Measurements from ENCODE around the gene KCNG2. TPM values are rescaled to one million over a fixed set of nuclear protein-coding genes. Genes with fewer than 3 reads are reported as not detected.

The KCNG2 gene
- total RNA-seq, 1 donor from 2014 or later: not detected

GRCh38 chr18:79847606-79848293 lies 50.0 kb downstream of the KCNG2 start:
- ATAC-seq (no peak), DNase-seq (no peak)
- intact Hi-C loops (cut with micrococcal nuclease): no loop called here

- DNase-seq: no peak
- intact Hi-C loops (cut with micrococcal nuclease): no loop called here
- no peak for ATAC-seq
These were observed 50.5 kb downstream of the KCNG2 start for GRCh38 chr18:79848294-79848578.

- intact Hi-C loops (cut with micrococcal nuclease): no loop called here
- ATAC-seq (no peak), DNase-seq (no peak)
These were observed 51.0 kb downstream of the KCNG2 start for GRCh38 chr18:79848579-79849327.

- ATAC-seq (no peak), DNase-seq (no peak)
- intact Hi-C loops (cut with micrococcal nuclease): no loop called here
These were observed 51.8 kb downstream of the KCNG2 start for GRCh38 chr18:79849328-79850207.

GRCh38 chr18:79850731-79851130 lies 53.0 kb downstream of the KCNG2 start:
- ATAC-seq (no peak), DNase-seq (no peak)
- intact Hi-C loops (cut with micrococcal nuclease): no loop called here

DNA sequence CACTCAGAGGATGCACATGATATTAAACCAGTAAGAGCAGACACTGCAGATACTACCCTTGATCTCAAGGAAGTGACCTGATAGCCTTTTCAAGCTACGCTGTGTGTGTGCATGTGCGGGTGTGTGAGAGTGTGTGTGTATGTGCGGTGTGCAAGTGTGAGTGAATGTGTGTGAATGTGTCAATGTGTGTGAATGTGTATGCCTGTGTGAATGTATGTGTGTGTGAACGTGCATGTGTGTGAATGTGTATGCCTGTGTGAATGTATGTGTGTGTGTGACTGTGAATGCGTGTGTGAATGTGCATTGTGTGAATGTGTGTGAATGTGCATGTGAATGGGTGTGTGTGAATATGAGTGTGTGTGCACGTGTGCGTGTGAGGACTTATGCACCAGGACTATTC lies 53.8 kb downstream of the KCNG2 start:
- DNase-seq: no peak
- intact Hi-C loops (cut with micrococcal nuclease): no loop called here
- ATAC-seq: no peak

- intact Hi-C loops (cut with micrococcal nuclease): no loop called here
- DNase-seq (no peak), ATAC-seq (no peak)
These were observed 54.2 kb downstream of the KCNG2 start for GRCh38 chr18:79851950-79852349.

- intact Hi-C loops (cut with micrococcal nuclease): no loop called here
- ATAC-seq (no peak), DNase-seq (no peak)
These were observed 55.0 kb downstream of the KCNG2 start for GRCh38 chr18:79852561-79853302.

DNA sequence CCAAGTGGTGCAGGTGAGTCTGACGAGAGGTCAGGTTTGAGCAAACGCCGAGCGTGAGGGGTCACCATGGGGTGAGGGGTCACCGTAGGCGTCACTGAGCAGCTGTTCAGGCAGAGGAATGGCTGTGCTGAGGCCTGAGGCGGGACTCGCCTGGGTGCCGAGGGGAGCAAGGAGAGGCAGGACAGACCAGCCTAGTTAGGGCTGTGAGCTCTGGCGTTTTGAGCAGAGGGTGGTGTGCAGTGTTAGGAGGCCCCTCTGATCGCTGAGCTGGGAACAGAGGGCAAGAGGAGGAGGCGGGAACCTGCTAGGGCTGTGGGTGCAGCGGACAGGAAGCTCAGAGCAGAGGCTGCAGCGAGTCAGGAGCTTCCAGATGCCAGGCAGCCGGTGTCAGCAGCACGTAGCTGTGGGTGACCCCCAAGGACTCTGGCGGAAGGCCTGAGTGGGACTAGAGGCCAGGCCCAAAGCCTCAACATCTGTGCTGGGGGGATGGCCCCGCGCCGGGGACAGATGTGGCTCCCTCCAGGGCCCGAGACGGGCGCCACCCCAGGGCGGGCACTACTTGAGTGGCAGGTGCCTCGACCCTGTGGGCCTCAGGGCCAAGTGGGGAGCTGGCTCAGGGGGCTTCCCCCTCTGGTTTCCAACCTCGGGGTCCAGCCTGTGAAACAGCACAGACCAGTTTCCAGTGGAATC lies 55.7 kb downstream of the KCNG2 start:
- no peak for DNase-seq
- intact Hi-C loops (cut with micrococcal nuclease): no loop called here
- no peak for ATAC-seq

DNA sequence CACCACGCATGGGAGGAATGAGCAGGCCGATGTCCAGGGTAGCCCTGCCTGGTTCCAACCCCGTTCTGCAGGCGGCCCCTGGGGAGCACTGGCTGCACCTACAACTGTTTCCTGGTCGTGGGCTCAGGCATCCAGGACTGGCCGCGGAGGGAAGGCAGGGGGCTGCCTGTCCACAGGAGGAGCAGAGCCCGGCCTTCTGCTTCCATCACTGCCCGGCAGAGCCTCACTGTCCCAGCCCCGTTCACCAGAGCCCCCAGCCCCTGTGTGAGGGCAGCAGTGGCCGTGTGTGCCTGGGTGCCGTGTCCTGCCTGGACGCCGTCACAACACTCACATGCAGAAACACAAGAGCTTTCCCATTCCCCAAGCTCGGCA lies 56.2 kb downstream of the KCNG2 start:
- intact Hi-C loops (cut with micrococcal nuclease): no loop called here

DNA sequence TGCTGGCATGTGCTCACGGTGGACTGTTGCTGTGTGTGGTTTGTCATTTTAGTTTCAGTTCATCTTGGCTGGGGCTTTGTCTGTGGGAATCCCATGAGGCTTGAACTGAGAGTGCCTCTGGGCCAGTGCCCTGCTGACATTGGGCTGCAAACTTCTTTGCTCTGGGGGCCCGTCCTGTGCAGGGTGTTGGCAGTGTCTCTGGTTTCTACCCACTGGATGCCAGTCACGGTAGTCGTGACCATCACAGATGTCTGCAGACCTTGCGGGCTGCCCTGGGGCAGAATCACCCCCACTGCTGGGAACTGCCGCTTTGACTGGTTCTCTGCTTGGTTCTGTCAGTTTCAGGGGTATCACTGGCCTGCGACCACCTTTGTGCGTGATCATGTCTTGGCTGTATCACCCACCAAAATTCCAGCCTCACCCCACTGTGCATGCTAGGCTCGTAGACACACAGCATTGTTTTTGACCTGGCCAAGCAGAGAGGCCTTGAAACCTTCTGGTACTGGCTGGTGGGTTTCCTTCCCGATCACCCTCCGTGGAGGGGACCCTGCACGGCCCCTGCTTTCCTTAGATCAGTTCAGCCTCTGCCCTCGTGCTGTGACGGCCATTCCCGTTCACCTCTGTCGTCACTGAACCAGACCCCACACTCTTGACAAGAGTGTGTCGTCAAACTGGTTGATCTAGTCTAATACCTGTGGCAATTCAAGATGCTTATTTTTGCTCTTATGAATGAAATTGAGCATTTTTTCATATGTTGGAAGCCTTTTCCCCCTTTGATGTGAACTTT lies 57.6 kb downstream of the KCNG2 start:
- DNase-seq (peak; percentile 18), ATAC-seq (no peak)

More for the DNA sequence above, 56.2 kb downstream of the KCNG2 start:
- ATAC-seq (no peak), DNase-seq (peak; percentile 24)

DNA sequence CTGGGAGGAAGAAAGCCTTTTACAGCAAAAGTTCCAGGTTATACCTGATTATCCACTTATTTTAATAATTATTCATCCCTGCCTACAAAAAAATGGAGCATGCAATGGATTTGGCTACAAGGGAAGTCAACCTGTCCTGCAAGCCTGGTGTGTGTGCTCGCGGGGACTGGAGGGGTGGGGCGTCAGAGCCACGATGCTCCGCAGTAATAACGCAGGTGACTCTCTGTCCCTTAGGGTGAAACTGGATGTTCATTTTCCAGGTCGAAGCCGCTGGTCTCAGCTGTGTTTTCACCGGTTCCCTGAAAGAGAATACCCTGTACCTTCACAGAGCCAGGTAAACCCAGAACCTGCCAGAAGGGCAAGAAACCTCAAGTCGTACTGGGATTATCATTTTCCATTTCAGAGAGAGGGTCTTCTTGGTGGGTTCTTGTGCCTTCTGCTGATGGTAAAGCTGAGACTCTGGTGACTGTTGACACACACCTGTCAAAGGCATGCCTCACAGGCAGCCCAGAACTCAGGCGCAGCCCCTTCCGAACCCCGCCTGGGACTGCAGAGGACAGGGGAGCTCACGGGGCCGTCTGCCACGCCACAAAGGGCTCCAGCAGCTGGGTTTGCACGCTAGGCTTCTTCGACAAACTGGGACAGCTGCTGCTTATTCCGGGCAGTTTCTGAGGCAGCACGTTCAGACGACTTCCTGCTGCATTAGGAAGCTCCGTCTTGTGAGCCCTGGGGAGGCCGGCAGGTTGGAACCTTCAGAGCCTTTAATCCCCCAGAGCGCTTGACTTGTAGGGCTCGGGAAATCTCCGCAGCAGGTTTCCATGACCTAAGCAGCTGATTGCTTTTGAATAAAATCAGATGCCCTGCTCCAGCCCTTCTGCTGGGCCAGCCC lies 58.6 kb downstream of the KCNG2 start:
- ATAC-seq (no peak), DNase-seq (peak; percentile 25)
- intact Hi-C loops (cut with micrococcal nuclease): no loop called here

More for the DNA sequence above, 57.6 kb downstream of the KCNG2 start:
- intact Hi-C loops (cut with micrococcal nuclease): no loop called here

GRCh38 chr18:79857082-79857671 lies 59.4 kb downstream of the KCNG2 start:
- ATAC-seq (no peak), DNase-seq (peak; percentile 29)
- intact Hi-C loops (cut with micrococcal nuclease): no loop called here

DNA sequence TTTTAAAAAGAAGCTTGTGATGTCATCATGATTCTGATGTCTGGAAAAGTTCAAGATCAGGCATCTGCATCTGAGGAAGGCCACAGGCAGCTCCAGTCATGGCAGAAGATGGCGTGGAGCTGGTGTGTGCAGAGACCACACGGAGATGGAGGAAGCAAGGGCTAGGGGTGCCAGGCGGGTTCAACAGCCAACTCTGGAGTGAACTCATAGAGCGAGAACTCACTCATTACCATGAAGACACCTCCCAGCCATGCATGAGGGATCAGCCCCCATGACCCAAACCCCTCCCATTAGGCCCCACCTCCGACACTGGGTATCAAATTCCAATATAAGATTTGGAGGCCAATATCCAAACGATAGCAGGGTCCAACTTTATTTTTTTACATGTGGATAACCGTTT lies 61.6 kb downstream of the KCNG2 start:
- no peak for ATAC-seq
- intact Hi-C loops (cut with micrococcal nuclease): no loop called here
- DNase-seq: no peak

DNA sequence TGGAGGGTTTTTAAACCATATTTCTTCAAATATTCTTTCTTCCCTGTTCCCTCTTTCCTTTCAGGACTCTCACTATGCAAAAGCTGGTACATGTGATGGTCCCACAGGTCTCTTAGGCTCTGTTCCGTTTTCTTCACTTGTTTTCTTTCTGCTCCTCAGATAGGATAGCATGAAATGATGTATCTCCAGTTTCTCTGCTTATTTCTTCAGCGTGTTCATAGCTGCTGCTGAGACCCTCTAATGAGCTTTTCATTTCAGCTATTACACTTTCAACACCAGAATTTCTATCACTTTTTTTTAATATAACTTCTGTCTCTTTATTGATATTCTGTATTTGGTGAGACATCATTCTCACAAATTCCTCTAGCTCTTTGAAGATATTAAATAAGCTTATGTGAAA lies 63.9 kb downstream of the KCNG2 start:
- ATAC-seq (no peak), DNase-seq (no peak)
- intact Hi-C loops (cut with micrococcal nuclease): no loop called here

DNA sequence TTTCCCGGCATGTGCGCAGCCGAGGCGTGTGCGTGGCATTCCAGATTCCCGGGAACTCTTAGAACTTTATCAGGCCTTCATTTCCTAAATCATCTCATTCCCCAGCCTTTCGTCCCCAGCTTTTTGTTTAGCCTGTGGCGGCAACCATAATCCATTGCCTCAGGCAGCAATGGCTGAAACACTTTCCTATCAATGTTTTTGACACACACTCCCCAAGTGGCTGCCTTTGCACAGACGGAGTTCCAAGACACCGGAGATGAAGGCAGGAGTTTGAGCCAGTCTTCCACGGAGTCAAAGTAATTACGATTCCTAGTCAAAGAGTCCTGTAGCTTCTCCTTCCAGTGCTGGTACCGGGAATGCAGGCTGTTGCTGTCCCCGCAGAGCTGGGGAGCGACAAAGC lies 64.8 kb downstream of the KCNG2 start:
- DNase-seq (peak; percentile 7), ATAC-seq (no peak)
- intact Hi-C loops (cut with micrococcal nuclease): no loop called here

Measured in left ventricle myocardium superior (tissue), 1 donor.